ENCODE results near the gene TAC3.
"Not testable (repeated sequence)": the region's sequence is repeated elsewhere in the genome, so short reads cannot be mapped to it uniquely, and the experiment has no call there.

- TF ChIP-seq CTCF (IDR thresholded peaks at IDR 0.05; ENCODE audit: low read depth, low read length, poor library complexity, severe bottlenecking); EZH2phosphoT487 (IDR thresholded peaks at IDR 0.05; ENCODE audit: borderline replicate concordance, low read length): not testable (repeated sequence)
Observed at GRCh38 chr12:56962247-56962646, 54.1 kb downstream of the TAC3 start.

Measured in DOHH2 (cell line).